HEK293T (cell line): Measurements from ENCODE around the gene PRKCH.

Experiments used
- ARNT ChIP-seq: fragments of 450-650 bp; IDR thresholded peaks from 2 replicates; pipeline ENCODE4 v1.6.1; 2017; ENCODE audit warnings: mild to moderate bottlenecking
- FOXA1 ChIP-seq: fragments of 450-650 bp; IDR thresholded peaks from 2 replicates; pipeline ENCODE4 v1.6.1; 2016; ENCODE audit warnings: mild to moderate bottlenecking
- SP1 ChIP-seq: fragments of 450-650 bp; IDR thresholded peaks from 2 replicates; pipeline ENCODE4 v1.6.1; 2017

DNA sequence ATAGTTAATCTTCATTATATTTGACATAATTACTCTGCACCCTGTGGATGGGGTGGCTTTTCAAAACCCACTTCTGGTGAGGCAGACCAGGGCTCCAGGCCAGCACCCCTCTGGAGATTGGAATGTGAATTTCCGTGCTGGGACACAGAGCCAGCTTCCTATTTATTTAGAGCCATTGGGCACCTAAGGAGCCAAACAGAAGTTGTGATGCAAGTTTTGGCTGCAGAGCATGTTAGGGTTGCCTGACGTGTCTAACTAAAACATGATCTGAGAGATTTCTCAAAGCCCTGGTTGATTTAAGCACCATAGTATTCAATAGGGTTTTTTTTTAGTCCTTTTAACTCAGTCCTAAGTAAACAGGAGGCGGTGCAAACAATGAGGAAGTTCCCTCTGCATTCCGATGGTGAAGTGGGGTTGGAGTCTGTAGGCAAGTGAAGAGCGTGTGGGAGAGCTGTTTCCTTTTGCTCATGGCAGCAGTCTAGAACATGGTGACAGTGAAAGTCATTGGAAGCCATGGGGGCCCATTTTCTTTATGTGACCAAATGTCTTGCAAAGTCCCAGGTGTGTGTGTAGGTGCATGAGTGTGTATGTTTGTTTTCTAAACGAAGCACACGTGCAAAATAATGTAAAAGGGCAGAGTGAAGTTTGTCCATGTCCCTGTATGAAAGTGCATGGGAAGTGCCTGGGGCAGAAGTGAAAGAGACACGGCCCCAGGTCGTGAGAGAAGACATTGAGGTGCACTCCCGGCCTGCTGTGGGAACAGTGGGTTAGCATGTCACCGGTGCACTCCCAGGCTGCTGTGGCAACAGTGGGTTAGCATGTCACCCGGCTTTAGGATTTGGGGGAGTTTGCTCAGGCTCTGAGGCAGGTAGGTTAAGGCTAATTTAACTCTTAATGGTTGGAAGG is 117.7 kb downstream of the PRKCH start:
- TF ChIP-seq FOXA1 (no peak), SP1 (no peak), ARNT (no peak)
